GM12878 (cell line): Measurements from ENCODE around the gene COL17A1. TPM values are rescaled to one million over a fixed set of nuclear protein-coding genes. Genes with fewer than 3 reads are reported as not detected.

Experiments used
- ATAC-seq: fragments of 200-7000 bp; cut with Tn5 transposase; 3 replicates; pipeline ENCODE4 v1.9.1; 2020; ENCODE audit warnings: mild to moderate bottlenecking, moderate library complexity
- BruUV-seq: library from RNA; stranded (reverse); fragments of 400-500 nt; replicated peaks from 2 replicates; lab custom pipeline; 2021; lab: Mats Ljungman, UMichigan
- CTCF ChIA-PET: fragments of 300-600 bp; sonication (Branson Sonifier 250); formaldehyde crosslinking; extraction: SDS; loops from one replicate; lab custom pipeline; 2021; ENCODE audit warnings: inconsistent platforms; lab: Yijun Ruan, JAX
- POLR2A ChIA-PET: fragments of 350-600 bp; formaldehyde crosslinking; extraction: SDS; loops from one replicate; lab custom pipeline; 2021; ENCODE audit warnings: inconsistent platforms; lab: Charles Lee
- RAD21 ChIA-PET: fragments of 300-600 bp; sonication (Branson Sonifier 250); formaldehyde crosslinking; loops from one replicate; lab custom pipeline; 2023; ENCODE audit warnings: antibody characterized with exemption; ENCODE audit not compliant: unreplicated experiment; lab: Charles Lee
- SMC1A ChIA-PET: fragments of 300-600 bp; sonication (Branson Sonifier 250); formaldehyde crosslinking; loops from one replicate; lab custom pipeline; 2023; ENCODE audit not compliant: unreplicated experiment, uncharacterized antibody; lab: Charles Lee
- DNase-seq: peaks from one replicate; pipeline ENCODE4 v3.0.0-alpha.2; 2011; ENCODE audit warnings: low read depth, low spot score
- FAIRE-seq: peaks from 3 replicates; lab custom pipeline; 2011; peaks lifted over from hg19 to GRCh38; lab: Jason Lieb, UNC
- H2AFZ ChIP-seq: 2 replicates; pipeline ENCODE4 v1.6.0; 2011; ENCODE audit warnings: low read depth, low read length, control low read depth; ENCODE audit not compliant: control insufficient read depth
- H3K27ac ChIP-seq: 2 replicates; pipeline ENCODE4 v1.5.1; 2011; ENCODE audit warnings: control low read depth; ENCODE audit not compliant: control insufficient read depth, insufficient read depth
- H3K27me3 ChIP-seq, 2 experiments: replicated peaks in 1 of 2; 2 replicates each; pipeline versions ENCODE4 v1.6.0 to v1.6.1; 2011; ENCODE audit warnings: low read length in 1 of 2; ENCODE audit not compliant: control insufficient read depth in 2 of 2, insufficient read depth in 2 of 2
- H3K36me3 ChIP-seq, 2 experiments: 2 replicates each; pipeline ENCODE4 v1.5.1; 2011; ENCODE audit warnings: low read length in 1 of 2; ENCODE audit not compliant: control insufficient read depth in 2 of 2, insufficient read depth in 2 of 2
- H3K4me1 ChIP-seq: 2 replicates; pipeline ENCODE4 v1.6.1; 2011; ENCODE audit warnings: mild to moderate bottlenecking, low read length, moderate library complexity, mixed read lengths; ENCODE audit not compliant: control insufficient read depth, insufficient read depth
- H3K4me2 ChIP-seq: 2 replicates; pipeline ENCODE4 v1.6.0; 2011; ENCODE audit warnings: control low read depth; ENCODE audit not compliant: control insufficient read depth, insufficient read depth
- H3K4me3 ChIP-seq: fragments of 200-600 bp; sonication (generic); 2 replicates; pipeline ENCODE4 v1.5.1; 2016
- H3K79me2 ChIP-seq: 2 replicates; pipeline ENCODE4 v1.6.0; 2011; ENCODE audit warnings: low read length; ENCODE audit not compliant: control insufficient read depth, insufficient read depth
- H3K9ac ChIP-seq: 2 replicates; pipeline ENCODE4 v1.8.0; 2011; ENCODE audit warnings: low read length, control low read depth, mixed read lengths; ENCODE audit not compliant: control insufficient read depth, insufficient read depth
- H3K9me3 ChIP-seq: replicated peaks from 3 replicates; pipeline ENCODE4 v1.5.1; 2011; ENCODE audit warnings: mild to moderate bottlenecking, low read length; ENCODE audit not compliant: control insufficient read depth, insufficient read depth
- H4K20me1 ChIP-seq: 2 replicates; pipeline ENCODE4 v1.6.0; 2011; ENCODE audit not compliant: control insufficient read depth, insufficient read depth
- ATF7 ChIP-seq: fragments of 450-650 bp; IDR thresholded peaks from 2 replicates; pipeline ENCODE4 v1.6.1; 2016; ENCODE audit warnings: low read depth, mild to moderate bottlenecking
- BMI1 ChIP-seq: fragments of 450-650 bp; IDR thresholded peaks from 2 replicates; pipeline ENCODE4 v1.6.1; 2016; ENCODE audit warnings: mild to moderate bottlenecking, moderate library complexity, borderline replicate concordance
- EGR1 ChIP-seq, 2 experiments: IDR thresholded peaks; 1 replicate in 1 of 2; 2 replicates in 1 of 2; pipeline ENCODE4 v1.6.1; 2011 to 2012; ENCODE audit warnings: low read depth in 2 of 2, low read length in 2 of 2, borderline replicate concordance in 1 of 2, mild to moderate bottlenecking in 1 of 2, moderate library complexity in 1 of 2
- MTA3 ChIP-seq: IDR thresholded peaks from 2 replicates; pipeline ENCODE4 v1.6.1; 2012; ENCODE audit warnings: low read length, inconsistent platforms, borderline replicate concordance
- RAD21 ChIP-seq: IDR thresholded peaks from 2 replicates; pipeline ENCODE4 v1.6.1; 2011; ENCODE audit warnings: mild to moderate bottlenecking, low read depth, low read length, moderate library complexity; ENCODE audit not compliant: insufficient read depth
- RUNX3 ChIP-seq: IDR thresholded peaks from 2 replicates; pipeline ENCODE4 v1.6.1; 2012; ENCODE audit warnings: low read length, inconsistent platforms
- SIX5 ChIP-seq: IDR thresholded peaks from 2 replicates; pipeline ENCODE4 v1.6.1; 2011; ENCODE audit warnings: mild to moderate bottlenecking, low read depth, low read length, moderate library complexity; ENCODE audit not compliant: severe bottlenecking
- SMAD1 ChIP-seq: fragments of 450-650 bp; IDR thresholded peaks from 2 replicates; pipeline ENCODE4 v1.6.1; 2018; ENCODE audit warnings: mild to moderate bottlenecking, low read depth; ENCODE audit not compliant: partially characterized antibody
- TCF3 ChIP-seq: IDR thresholded peaks from 2 replicates; pipeline ENCODE4 v1.6.1; 2012; ENCODE audit warnings: low read depth, mild to moderate bottlenecking, low read length, borderline replicate concordance; ENCODE audit not compliant: insufficient read depth
- ZNF207 ChIP-seq: fragments of 450-650 bp; IDR thresholded peaks from 2 replicates; pipeline ENCODE4 v1.6.1; 2014; ENCODE audit warnings: antibody characterized with exemption, mild to moderate bottlenecking, borderline replicate concordance
- ZSCAN29 ChIP-seq: fragments of 450-650 bp; IDR thresholded peaks from 2 replicates; pipeline ENCODE4 v1.6.1; 2017; ENCODE audit warnings: mild to moderate bottlenecking, moderate library complexity
- WGBS: methylation state at CpG from one replicate; pipeline ENCODE4 v1.1.6; 2016; ENCODE audit warnings: low lambda C conversion rate; ENCODE audit not compliant: insufficient replicate concordance, insufficient coverage; ENCODE audit errors: missing lambda C conversion rate; 5-methylcytosine and 5-hydroxymethylcytosine counted together
- in situ Hi-C: fragments of 300-500 bp; cut with MboI; formaldehyde crosslinking; loops from 9 replicates; pipeline ENCODE4 v1.14.3; 2018; ENCODE audit warnings: mixed read lengths
- intact Hi-C: fragments of 100-400 bp; cut with micrococcal nuclease; formaldehyde crosslinking; loops from one replicate; pipeline ENCODE4 v1.14.2; 2022; ENCODE audit not compliant: unreplicated experiment
- polyA plus RNA-seq, 11 experiments: library from polyadenylated mRNA; depleted of rRNA in 4 of 11; unstranded in 6 of 11; stranded (reverse) in 5 of 11; fragments of >200 nt; fragmentation: Nextera tagmentation in 4 of 11; fragmentation: Illumina TruSeq in 1 of 11; extraction: Ambion mirVana in 4 of 11; extraction: Trizol in 1 of 11; gene quantifications; 1 replicate in 1 of 11; 2 replicates in 10 of 11; pipeline versions ENCODE4 v1.2.1 to v1.2.3, GENCODE V29; 2011 to 2016; ENCODE audit warnings: inconsistent platforms in 2 of 11, missing spikeins in 2 of 11, low read depth in 1 of 11
- total RNA-seq, 4 experiments: library from RNA; depleted of rRNA in 3 of 4; stranded (reverse); fragments of >200 nt in 3 of 4; fragmentation: Illumina TruSeq in 1 of 4; extraction: Trizol in 1 of 4; gene quantifications; 2 replicates each; pipeline versions ENCODE4 v1.2.1 to v1.2.3, GENCODE V29; 2013 to 2021
- TF ChIP-seq, protein P1 (sequence below): fragments of 450-650 bp; formaldehyde crosslinking; IDR thresholded peaks from 2 replicates; pipeline ENCODE4 v1.5.0; 2022; ENCODE audit warnings: mild to moderate bottlenecking, missing genetic modification characterization
- TF ChIP-seq, protein P2 (sequence below), 3 experiments: IDR thresholded peaks in 2 of 3; conservative IDR thresholded peaks in 1 of 3; 2 replicates each; pipeline ENCODE4 v1.5.1; 2011; ENCODE audit warnings: low read depth in 3 of 3, low read length in 3 of 3, mild to moderate bottlenecking in 3 of 3, control low read depth in 2 of 3, moderate library complexity in 2 of 3, inconsistent platforms in 1 of 3, mixed read lengths in 1 of 3; ENCODE audit not compliant: control insufficient read depth in 2 of 3, insufficient read depth in 1 of 3; ENCODE audit errors: extremely low read depth in 1 of 3
- TF ChIP-seq, protein P3 (sequence below): IDR thresholded peaks from 2 replicates; pipeline ENCODE4 v1.6.1; 2011; ENCODE audit warnings: borderline replicate concordance, low read depth, mild to moderate bottlenecking, moderate library complexity, mixed read lengths, low read length; ENCODE audit not compliant: insufficient read depth; ENCODE audit errors: extremely low read length

COL17A1 gene
- total and polyA plus RNA-seq, 10 of the 15 experiments (the other 5 are each of a cell fraction or from before 2014, with no cell fraction given): 0.08 to 0.22 TPM; not detected in 8

DNA sequence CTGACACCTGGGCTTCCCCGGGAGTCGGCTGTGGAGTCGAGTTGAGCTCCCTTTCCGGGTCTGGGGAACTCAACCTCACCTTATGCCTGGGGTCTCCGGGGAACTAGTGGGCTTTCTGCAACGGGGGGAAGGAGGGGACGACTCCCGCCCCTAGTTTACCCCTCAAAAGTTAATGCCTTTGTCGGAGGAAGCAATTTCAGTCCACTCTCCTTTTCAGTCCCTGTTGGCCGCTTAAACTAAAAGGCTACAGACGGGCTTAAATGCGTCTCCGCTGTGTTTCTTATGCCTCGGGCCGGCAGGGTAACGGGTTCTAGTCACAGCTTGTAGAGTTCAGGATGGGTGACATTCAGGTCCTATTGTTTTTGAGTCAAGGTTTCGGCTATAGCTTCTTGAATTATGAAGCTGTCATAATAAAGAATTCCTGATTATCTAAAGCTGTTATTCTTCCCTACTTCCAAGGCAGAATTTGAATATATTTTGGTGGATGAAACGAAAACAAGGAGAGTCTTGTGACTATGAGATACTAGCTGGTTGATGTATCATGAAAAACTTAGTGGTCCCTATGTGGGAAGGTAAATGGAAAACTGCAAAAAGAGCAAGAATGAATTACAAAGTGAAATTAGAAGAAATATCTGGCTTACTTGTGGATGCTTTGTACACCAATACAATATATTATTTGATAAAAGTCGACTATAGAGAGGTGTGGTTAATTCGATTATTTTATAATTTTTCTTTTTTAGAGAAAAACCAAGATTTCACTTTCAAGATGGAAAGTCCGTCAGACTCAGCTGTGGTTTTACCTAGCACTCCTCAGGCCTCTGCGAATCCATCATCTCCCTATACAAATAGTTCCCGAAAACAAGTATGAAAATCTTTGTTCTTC is 36.8 kb upstream of the COL17A1 start:
- H3K27me3 ChIP-seq: no peaks in the 10 kb centered on the region
- H3K36me3 ChIP-seq: no peaks in the 10 kb centered on the region
- in situ Hi-C loops: loop anchor here (5.0 kb wide), 1 partner anchor 155 kb away; the partner anchor contains the start of gene SLK
- intact Hi-C loops: loop anchor here (5.0 to 10.0 kb wide), 5 partner anchors 140 to 428 kb away; partner anchors contain the start of genes CFAP58, GSTO2 and STN1
- peak; percentile 74 for FAIRE-seq
- TSS peak; percentile 85 for BruUV-seq
- H3K4me2 ChIP-seq: peak overlapping the region; percentile 78
- no peaks in the 10 kb centered on the region for H3K9me3 ChIP-seq
- H3K79me2 ChIP-seq: peaks cover 8% of the 10 kb centered on the region; the same call in 1 of the 2 replicates
- POLR2A ChIA-PET: interaction anchor here (1.0 to 4.3 kb wide), 15 partner anchors 10 to 431 kb away, joined by 3 to 36 read pairs (median 7); partner anchors contain the start of genes GSTO1 and ITPRIP
- CTCF ChIA-PET: interaction anchor here (0.7 to 9.4 kb wide), 36 partner anchors 9 to 669 kb away, joined by 3 to 151 read pairs (median 5); no protein-coding TSS in a partner anchor
- H3K4me1 ChIP-seq: peaks cover 11% of the 10 kb centered on the region; the same call in 1 of the 2 replicates
- WGBS: 10% methylated on average over 23 of the region's 23 CpGs
- H3K27ac ChIP-seq: peak overlapping the region; percentile 94
- SMC1A ChIA-PET: interaction anchor here (0.6 to 6.3 kb wide), 44 partner anchors 10 to 426 kb away, joined by 3 to 58 read pairs (median 5); partner anchors contain the start of gene SLK
- RAD21 ChIA-PET: interaction anchor here (0.7 to 6.2 kb wide), 32 partner anchors 9 to 345 kb away, joined by 3 to 46 read pairs (median 5); partner anchors contain the start of gene STN1
- H3K4me3 ChIP-seq: peak overlapping the region; percentile 98
- H4K20me1 ChIP-seq: no peaks in the 10 kb centered on the region
- peak; percentile 7 for ATAC-seq
- H2AFZ ChIP-seq: peak overlapping the region; percentile 80
- no peak for DNase-seq
- H3K9ac ChIP-seq: peak overlapping the region; percentile 96
- TF ChIP-seq RUNX3 (0 out of 2 replicates have a peak, but pooled peaks have one; percentile 12), SMAD1 (peak; percentile 64), MTA3 (no peak), BMI1 (no peak), ATF7 (peak; percentile 74), TCF3 (no peak), SIX5 (no peak), RAD21 (no peak), EGR1 (IDR thresholded peaks at IDR 0.05; ENCODE audit: borderline replicate concordance in 1 of 2, low read depth in 2 of 2, low read length in 2 of 2) (no peak), ZNF207 (peak; percentile 71), ZSCAN29 (no peak)
- TF ChIP-seq, protein P1, sequence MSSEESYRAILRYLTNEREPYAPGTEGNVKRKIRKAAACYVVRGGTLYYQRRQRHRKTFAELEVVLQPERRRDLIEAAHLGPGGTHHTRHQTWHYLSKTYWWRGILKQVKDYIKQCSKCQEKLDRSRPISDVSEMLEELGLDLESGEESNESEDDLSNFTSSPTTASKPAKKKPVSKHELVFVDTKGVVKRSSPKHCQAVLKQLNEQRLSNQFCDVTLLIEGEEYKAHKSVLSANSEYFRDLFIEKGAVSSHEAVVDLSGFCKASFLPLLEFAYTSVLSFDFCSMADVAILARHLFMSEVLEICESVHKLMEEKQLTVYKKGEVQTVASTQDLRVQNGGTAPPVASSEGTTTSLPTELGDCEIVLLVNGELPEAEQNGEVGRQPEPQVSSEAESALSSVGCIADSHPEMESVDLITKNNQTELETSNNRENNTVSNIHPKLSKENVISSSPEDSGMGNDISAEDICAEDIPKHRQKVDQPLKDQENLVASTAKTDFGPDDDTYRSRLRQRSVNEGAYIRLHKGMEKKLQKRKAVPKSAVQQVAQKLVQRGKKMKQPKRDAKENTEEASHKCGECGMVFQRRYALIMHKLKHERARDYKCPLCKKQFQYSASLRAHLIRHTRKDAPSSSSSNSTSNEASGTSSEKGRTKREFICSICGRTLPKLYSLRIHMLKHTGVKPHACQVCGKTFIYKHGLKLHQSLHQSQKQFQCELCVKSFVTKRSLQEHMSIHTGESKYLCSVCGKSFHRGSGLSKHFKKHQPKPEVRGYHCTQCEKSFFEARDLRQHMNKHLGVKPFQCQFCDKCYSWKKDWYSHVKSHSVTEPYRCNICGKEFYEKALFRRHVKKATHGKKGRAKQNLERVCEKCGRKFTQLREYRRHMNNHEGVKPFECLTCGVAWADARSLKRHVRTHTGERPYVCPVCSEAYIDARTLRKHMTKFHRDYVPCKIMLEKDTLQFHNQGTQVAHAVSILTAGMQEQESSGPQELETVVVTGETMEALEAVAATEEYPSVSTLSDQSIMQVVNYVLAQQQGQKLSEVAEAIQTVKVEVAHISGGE (CRISPR knock-in tag): no peak
- TF ChIP-seq, protein P2, sequence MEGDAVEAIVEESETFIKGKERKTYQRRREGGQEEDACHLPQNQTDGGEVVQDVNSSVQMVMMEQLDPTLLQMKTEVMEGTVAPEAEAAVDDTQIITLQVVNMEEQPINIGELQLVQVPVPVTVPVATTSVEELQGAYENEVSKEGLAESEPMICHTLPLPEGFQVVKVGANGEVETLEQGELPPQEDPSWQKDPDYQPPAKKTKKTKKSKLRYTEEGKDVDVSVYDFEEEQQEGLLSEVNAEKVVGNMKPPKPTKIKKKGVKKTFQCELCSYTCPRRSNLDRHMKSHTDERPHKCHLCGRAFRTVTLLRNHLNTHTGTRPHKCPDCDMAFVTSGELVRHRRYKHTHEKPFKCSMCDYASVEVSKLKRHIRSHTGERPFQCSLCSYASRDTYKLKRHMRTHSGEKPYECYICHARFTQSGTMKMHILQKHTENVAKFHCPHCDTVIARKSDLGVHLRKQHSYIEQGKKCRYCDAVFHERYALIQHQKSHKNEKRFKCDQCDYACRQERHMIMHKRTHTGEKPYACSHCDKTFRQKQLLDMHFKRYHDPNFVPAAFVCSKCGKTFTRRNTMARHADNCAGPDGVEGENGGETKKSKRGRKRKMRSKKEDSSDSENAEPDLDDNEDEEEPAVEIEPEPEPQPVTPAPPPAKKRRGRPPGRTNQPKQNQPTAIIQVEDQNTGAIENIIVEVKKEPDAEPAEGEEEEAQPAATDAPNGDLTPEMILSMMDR (IDR thresholded peaks at IDR 0.05 in 2 of 3, conservative IDR thresholded peaks at IDR 0.05 in 1 of 3; ENCODE audit: control insufficient read depth in 2 of 3, extremely low read depth in 1 of 3, insufficient read depth in 1 of 3, low read depth in 3 of 3, low read length in 3 of 3): no peak
- TF ChIP-seq, protein P3, sequence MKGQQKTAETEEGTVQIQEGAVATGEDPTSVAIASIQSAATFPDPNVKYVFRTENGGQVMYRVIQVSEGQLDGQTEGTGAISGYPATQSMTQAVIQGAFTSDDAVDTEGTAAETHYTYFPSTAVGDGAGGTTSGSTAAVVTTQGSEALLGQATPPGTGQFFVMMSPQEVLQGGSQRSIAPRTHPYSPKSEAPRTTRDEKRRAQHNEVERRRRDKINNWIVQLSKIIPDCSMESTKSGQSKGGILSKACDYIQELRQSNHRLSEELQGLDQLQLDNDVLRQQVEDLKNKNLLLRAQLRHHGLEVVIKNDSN: no peak
